Stomach (tissue), 4 donors: Measurements from ENCODE around the gene SESN3.

Experiments
- CTCF ChIP-seq, 7 experiments: fragments of 450-650 bp in 4 of 7; fragments of 200-600 bp in 3 of 7; sonication (generic) in 3 of 7; IDR thresholded peaks; one replicate each; pipeline ENCODE4 v1.5.1; 2016 to 2019; ENCODE audit warnings: antibody characterized with exemption in 7 of 7, control low read depth in 2 of 7, mild to moderate bottlenecking in 1 of 7
- EP300 ChIP-seq: sonication (generic); formaldehyde crosslinking; IDR thresholded peaks from one replicate; pipeline ENCODE4 v1.6.1; 2017; ENCODE audit warnings: antibody characterized with exemption

- TF ChIP-seq CTCF (IDR thresholded peaks at IDR 0.05), result no peak
- no peak for TF ChIP-seq EP300
Observed at GRCh38 chr11:95134491-95134890, 96.5 kb downstream of the SESN3 start.
